ENCODE data around the gene CDC7. TPM values are rescaled to one million over a fixed set of nuclear protein-coding genes. Genes with fewer than 3 reads are reported as not detected.

Gene CDC7
- polyA plus RNA-seq, 1 of the 3 experiments (the other 2 are of a cell fraction): 2.6 TPM

GRCh38 chr1:91557826-91558225 lies 57.2 kb downstream of the CDC7 start:
- H3K4me2 ChIP-seq: no peak overlapping the region
- no peaks in the 10 kb centered on the region for H3K9me2 ChIP-seq
- H3K79me2 ChIP-seq (ENCODE audit: insufficient read depth): no peaks in the 10 kb centered on the region
- ChIA-PET POLR2A (no interaction called here), CTCF (interaction anchor here (1.7 kb wide), 1 partner anchor 10 kb away, joined by 3 read pairs; no protein-coding TSS in a partner anchor)
- H3F3A ChIP-seq (replicated peaks; ENCODE audit: insufficient read depth): no peaks in the 10 kb centered on the region
- WGBS (ENCODE audit: low lambda C conversion rate): 4% methylated on average over 1 of the region's 1 CpG
- H3K9ac ChIP-seq: no peak overlapping the region
- no peaks in the 10 kb centered on the region for H3K27me3 ChIP-seq (ENCODE audit: insufficient read depth)
- TF ChIP-seq ELF1 (IDR thresholded peaks at IDR 0.05) (no peak), EP300 (IDR thresholded peaks at IDR 0.05; ENCODE audit: borderline replicate concordance in 1 of 2, low read depth in 1 of 2, low read length in 1 of 2) (no peak), YY1 (IDR thresholded peaks at IDR 0.05; ENCODE audit: low read depth) (no peak), RFX5 (IDR thresholded peaks at IDR 0.05; ENCODE audit: low read length) (no peak), NRF1 (IDR thresholded peaks at IDR 0.05; ENCODE audit: low read depth, low read length) (no peak), MAX (IDR thresholded peaks at IDR 0.05; ENCODE audit: low read depth) (no peak), JUND (IDR thresholded peaks at IDR 0.05) (no peak), SMC3 (IDR thresholded peaks at IDR 0.05; ENCODE audit: low read depth, low read length) (no peak), NFIC (IDR thresholded peaks at IDR 0.05; ENCODE audit: borderline replicate concordance) (no peak), TAF1 (IDR thresholded peaks at IDR 0.05; ENCODE audit: borderline replicate concordance, low read depth, low read length) (no peak), ZBTB33 (IDR thresholded peaks at IDR 0.05; ENCODE audit: borderline replicate concordance, low read depth) (no peak), USF1 (IDR thresholded peaks at IDR 0.05; ENCODE audit: borderline replicate concordance, low read depth) (no peak), RCOR1 (IDR thresholded peaks at IDR 0.05; ENCODE audit: low read length) (no peak), PBX3 (IDR thresholded peaks at IDR 0.05) (no peak)
- H3K36me3 ChIP-seq (replicated peaks in 1 of 2; ENCODE audit: control insufficient read depth in 1 of 2, insufficient read depth in 2 of 2, low read length in 1 of 2): no peaks in the 10 kb centered on the region
- DNase-seq: no peak
- no peaks in the 10 kb centered on the region for H4K20me1 ChIP-seq (ENCODE audit: insufficient read depth)
- H3K9me3 ChIP-seq: no peaks in the 10 kb centered on the region
- H3K27ac ChIP-seq (ENCODE audit: low read depth in 2 of 2, low read length in 1 of 2): no peak overlapping the region
- peaks cover 0 to 10% of the 10 kb centered on the region in 2 experiments; a peak in 1 of 4 replicates for H3K4me1 ChIP-seq (ENCODE audit: control insufficient read depth in 1 of 2, insufficient read depth in 2 of 2, low read depth in 1 of 2, low read length in 1 of 2)
- H3K4me3 ChIP-seq (ENCODE audit: low read depth in 2 of 2, low read length in 1 of 2): no peak overlapping the region
- H2AFZ ChIP-seq (ENCODE audit: low read depth): no peak overlapping the region

- Histone ChIP-seq H3K36me3 (replicated peaks in 1 of 2; ENCODE audit: control insufficient read depth in 1 of 2, insufficient read depth in 2 of 2, low read length in 1 of 2) (no peaks in the 10 kb centered on the region), H2AFZ (ENCODE audit: low read depth) (no peak overlapping the region), H4K20me1 (ENCODE audit: insufficient read depth) (no peaks in the 10 kb centered on the region), H3K4me2 (no peak overlapping the region), H3K9me2 (no peaks in the 10 kb centered on the region), H3K9me3 (no peaks in the 10 kb centered on the region), H3F3A (replicated peaks; ENCODE audit: insufficient read depth) (no peaks in the 10 kb centered on the region), H3K4me3 (ENCODE audit: low read depth in 2 of 2, low read length in 1 of 2) (no peak overlapping the region), H3K27ac (ENCODE audit: low read depth in 2 of 2, low read length in 1 of 2) (no peak overlapping the region), H3K79me2 (ENCODE audit: insufficient read depth) (no peaks in the 10 kb centered on the region), H3K27me3 (ENCODE audit: insufficient read depth) (no peaks in the 10 kb centered on the region), H3K4me1 (ENCODE audit: control insufficient read depth in 1 of 2, insufficient read depth in 2 of 2, low read depth in 1 of 2, low read length in 1 of 2) (peaks cover 0 to 10% of the 10 kb centered on the region in 2 experiments; a peak in 1 of 4 replicates), H3K9ac (no peak overlapping the region)
- 66% methylated on average over 8 of the region's 8 CpGs for WGBS (ENCODE audit: low lambda C conversion rate)
- ChIA-PET POLR2A (no interaction called here), CTCF (no interaction called here)
- TF ChIP-seq SIN3A (IDR thresholded peaks at IDR 0.05; ENCODE audit: borderline replicate concordance, low read depth, low read length) (no peak), JUND (IDR thresholded peaks at IDR 0.05) (no peak), EZH2phosphoT487 (IDR thresholded peaks at IDR 0.05; ENCODE audit: borderline replicate concordance, low read depth) (no peak), RXRA (IDR thresholded peaks at IDR 0.05; ENCODE audit: borderline replicate concordance, low read depth) (no peak), MXI1 (IDR thresholded peaks at IDR 0.05; ENCODE audit: low read depth, low read length) (no peak), EP300 (IDR thresholded peaks at IDR 0.05; ENCODE audit: borderline replicate concordance in 1 of 2, low read depth in 1 of 2, low read length in 1 of 2) (no peak), YY1 (IDR thresholded peaks at IDR 0.05; ENCODE audit: low read depth) (no peak), TAF1 (IDR thresholded peaks at IDR 0.05; ENCODE audit: borderline replicate concordance, low read depth, low read length) (no peak)
- DNase-seq: no peak
Measured at GRCh38 chr1:91559046-91559750, 58.5 kb downstream of the CDC7 start.

Measured in SK-N-SH (cell line).